HG03280 (cell line): ENCODE data around the gene DLX6.

ENCODE experiments used
- ATAC-seq: cut with Tn5 transposase; IDR thresholded peaks from one replicate; pipeline ENCODE4 v1.9.1; 2021; ENCODE audit warnings: mild to moderate bottlenecking, moderate library complexity; ENCODE audit not compliant: unreplicated experiment

Gene DLX6

DNA sequence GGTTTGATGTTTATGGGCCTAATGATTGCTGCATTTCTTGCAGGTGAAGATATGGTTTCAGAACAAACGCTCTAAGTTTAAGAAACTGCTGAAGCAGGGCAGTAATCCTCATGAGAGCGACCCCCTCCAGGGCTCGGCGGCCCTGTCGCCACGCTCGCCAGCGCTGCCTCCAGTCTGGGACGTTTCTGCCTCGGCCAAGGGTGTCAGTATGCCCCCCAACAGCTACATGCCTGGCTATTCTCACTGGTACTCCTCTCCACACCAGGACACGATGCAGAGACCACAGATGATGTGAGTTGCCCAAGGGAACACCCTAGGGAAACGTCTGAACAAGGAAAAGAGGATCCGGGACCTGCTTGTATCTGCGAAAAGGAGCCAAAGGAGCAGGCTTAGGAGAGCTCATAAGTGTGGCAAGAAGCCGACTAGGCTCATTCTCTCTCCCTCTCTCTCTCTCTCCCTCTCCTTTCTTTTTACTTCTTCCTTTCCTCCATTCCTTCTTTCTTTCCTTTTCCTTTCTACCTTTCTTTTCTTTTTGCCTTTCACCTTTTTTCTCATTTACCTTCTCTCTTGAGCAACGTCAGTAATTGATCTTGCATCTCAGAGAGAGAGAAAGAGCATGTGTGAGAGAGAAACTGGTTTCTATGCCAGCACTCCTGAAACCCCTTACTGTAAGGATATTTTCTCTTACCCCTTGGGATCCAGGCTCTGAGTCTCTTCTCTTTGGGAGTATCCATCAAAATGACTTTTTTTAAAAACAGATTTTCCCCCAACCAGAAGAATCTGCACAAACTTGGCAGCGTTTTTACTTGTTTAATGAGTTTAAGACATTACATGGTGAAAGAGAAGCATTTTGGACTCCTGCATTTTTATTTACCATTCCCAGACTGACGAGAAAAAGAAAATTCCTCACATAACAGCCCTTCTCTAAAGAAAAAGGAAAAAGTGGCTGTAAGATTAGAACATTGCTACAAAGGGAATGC is 4.7 kb downstream of the DLX6 start:
- ATAC-seq: no peak

DNA sequence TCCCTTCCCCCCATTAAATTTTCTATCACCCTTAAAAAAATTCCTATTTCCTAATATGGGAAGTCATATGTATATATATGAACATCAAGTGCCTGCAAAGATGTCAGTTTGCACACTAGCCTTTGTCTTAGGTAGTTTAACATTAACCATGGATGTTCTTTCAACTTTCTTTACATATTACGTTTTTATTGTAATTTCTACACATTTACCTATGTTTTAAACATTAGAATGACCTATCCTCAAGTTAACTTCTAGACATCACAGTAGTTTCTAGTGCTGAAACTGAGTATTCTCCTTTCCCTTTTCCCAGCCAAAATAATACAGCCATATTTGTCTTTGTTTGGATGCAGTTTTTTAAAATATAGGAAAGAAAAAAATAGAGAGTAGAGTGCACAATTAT is 5.8 kb downstream of the DLX6 start:
- no peak for ATAC-seq

DNA sequence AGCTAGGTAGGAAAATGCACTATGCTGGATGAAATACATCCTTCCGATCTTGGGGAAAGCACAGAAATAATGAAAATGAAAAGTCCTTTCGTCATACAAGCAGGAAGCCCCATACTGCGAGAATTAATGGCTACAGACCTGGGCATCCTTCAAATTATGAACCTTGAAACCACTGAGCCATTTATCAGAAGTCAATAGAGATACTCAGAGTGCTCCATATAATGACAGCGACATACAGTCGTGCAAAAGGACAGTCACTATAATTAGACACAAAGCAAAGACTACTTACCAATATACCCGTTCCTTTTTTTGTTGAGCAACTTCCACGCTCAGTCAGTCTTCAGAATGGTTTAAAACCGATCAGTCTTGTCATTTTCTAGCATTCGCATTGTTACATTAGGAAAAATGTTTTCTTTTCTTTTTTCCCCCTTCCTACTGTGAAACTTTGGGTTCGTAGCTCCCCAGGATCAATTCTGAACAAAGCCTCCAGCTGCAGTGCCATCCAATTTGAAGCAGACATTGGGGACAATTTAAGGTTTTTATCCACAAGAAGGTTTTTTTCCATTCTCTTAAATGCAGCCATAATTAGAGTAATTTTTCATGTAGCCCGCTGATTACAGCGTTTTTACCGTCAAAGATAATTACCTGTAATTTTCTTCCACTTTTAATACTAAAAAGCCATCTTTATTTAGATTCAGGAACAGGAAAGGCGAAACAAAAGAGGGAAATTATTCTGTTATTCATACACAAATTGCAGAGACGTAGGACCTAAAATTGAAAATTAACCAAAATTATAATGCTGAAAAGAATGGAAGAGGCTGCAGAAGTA is 6.4 kb downstream of the DLX6 start:
- no peak for ATAC-seq

DNA sequence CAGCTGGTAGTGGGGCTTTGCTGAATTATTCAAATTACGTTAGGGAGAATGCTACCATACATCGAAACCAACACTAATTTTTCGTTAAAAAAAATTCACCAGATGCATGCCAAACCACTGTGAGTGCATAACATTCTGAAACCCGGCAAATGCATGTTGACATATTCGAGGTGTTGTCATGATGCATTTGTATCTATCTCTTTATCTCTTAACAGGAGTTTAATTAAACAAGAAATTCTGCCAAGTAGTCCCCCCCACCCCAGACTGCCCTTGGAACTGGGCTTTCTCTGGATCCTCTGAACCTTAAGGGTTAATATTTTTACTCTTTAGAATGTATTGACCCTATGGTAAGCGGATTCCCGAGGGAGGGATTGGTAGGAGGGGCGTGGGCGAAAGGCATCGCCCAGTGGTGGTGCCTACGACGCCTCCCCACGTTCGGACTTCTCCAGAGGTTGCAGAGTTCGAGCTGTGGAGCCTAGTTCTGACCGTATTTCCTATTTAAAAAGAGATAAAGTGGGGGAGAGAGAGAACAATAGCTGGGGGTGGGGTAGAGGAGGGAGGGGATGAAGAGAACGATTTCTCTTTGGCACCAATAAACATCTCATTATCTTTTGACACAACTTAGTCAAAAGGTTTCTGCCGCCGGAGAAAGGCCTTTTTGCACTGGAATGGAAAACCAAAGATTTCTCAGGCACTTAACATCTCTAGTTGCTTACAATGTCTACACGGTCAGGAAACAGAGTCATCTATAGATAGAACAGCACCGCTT is 7.2 kb downstream of the DLX6 start:
- no peak for ATAC-seq

DNA sequence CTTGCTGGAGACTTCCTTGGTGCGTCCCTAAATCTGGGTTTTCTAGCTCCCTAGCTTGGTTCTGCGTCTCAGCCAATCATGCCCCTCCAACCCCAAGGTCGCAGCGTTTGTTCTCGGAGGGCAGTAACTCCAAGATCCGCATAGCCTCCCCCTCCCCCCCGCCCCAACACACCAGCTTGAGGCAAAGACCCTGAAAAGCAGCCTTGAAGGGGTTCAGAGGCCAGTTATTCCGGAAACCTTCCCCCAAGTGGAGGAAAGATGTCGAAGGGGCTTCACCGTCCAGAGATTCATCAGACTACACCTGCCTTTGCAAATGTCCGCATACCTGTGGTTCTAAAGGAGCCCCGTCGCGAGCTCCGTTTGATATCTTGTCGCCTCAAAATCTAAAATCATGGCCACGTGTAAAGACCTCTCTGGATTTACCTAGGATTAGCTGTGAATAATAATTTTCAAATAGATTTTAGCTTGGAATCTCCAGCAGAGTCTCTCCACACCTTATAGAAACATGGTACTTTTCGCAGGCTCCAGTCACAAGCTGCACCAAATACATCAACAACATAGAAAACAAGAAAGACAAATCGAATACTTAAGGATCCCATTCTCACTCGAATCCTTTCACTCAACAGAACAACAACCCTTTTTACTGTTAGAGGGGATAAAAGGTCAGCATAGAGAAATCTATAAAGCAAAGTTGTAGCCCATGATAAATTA is 7.9 kb downstream of the DLX6 start:
- no peak for ATAC-seq

DNA sequence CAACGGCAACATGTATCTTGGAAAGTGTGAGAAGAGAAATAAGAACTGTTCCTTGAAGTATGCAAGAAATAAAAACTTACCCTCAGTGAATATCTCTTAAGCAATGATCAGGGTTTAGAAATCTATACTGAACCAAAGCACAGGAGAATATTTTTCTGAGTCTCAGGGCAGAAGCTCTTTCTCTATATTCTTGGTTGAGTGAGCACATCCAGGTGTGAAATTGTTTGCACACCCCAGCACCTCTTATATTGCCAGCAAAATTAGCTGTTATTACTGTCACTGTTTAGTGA is 8.4 kb downstream of the DLX6 start:
- ATAC-seq: no peak

DNA sequence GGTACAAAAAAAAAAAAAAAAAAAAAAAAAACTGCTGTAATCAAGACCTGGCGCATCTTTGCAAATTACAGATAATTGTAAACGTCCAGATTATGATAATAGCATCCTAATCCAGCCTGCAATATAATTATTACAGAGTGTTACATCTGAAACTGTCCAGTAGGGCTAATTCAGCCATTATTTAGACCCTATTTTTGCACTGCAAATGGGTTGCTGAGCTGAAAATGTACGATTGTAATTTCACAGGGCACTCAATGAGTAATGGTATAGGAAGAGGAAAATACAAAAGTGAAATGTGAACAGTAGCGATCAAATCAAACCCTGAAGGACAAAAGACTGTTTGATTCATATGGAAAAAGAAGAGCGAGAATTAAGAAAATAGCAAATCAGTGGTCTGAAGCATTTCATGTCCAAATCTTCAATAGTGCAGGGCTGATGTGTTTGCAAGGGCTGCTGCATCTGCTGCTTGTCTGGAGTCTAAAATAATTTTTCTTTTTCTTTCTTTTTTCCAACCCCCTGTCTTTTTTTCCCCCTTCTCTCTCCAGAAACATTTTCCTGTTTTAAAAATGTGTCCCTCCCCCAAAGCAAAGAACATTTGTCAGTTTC is 8.9 kb downstream of the DLX6 start:
- ATAC-seq: no peak

DNA sequence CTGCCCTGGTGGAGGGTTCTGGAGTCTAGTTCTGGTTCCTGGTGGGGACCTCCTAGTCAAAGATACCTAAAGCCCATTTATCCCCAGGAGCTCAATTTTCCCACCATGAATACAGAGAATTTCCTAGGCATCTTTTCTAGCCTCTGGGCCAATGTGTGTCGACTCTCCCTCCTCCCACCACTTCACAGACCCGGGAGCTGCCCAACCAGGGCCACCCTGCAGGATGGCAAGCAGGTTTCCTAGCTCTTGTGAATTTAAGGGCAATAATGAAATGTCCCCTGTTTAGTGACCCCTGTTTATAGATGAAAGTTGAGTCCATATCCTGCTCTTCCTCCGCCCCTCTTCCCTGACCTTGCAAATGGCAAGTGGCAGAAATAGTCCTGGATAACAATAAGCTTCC is 9.9 kb downstream of the DLX6 start:
- ATAC-seq: no peak

DNA sequence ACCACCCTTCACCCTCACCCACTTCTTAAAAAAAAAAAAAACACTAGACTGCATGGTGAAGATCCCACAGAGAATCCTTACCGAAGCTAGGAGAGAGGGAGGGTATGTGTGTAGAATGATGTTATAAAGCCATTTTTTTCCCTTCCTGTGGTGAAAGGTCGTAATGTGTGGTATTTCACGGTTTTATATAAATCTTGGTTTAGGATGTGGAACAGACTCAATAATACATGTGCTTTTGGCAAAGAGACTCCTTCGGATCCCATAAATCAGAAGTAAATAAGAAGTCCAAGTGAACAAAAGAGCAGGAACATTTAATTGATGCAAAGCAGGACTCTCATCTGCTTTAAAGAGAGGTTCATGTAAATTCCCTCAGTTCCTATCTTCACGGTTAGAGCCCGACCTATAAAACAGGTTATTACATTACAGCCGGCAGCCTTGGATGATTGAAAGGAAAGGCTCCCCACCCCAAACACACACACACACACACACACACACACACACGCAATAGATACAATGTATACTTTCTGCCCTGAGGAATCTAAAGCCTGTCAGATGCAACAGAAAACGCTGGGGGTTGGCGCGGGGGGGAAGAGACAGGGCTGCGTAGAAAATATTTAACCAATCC is 10.5 kb downstream of the DLX6 start:
- no peak for ATAC-seq

DNA sequence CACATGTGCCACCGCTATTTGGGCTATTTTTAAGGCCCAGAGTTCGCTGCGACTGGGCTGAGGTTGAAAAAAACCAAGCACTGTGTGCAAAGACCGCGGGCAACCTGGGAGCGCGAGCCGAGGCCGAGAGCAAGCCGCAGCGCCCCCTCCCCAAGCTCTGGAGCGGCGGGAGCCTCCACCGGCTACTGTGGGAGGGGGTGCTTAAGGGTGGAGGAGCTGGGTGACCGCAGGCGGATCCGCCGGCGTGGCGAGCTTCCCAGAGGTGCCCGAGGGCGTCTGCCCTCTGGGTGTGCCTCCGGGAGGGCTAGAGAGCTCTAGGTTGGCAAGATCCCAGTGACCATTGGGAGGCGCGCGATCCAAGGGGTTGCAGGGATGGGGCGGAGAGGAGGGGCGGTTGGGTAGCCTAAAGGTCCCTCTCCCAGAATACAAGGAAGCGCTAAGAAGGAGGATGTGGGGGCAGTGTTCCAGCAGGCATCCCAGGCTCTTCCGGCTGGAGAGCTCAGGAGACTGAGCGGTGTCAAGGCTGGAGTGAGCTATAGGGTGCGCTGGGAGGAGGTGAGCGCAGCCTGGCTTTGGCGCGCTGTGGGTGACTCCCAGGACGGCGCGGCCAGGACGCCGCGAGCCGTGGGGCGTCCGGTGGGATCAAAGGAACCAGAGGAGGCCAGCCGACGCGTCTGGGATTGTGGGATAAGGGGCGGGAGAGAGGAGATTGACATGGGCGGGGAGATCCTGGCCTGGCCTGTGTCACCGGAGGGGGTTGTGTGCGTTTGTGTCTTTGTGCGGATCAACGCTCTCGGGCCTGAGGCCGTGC is 11.2 kb downstream of the DLX6 start:
- no peak for ATAC-seq

DNA sequence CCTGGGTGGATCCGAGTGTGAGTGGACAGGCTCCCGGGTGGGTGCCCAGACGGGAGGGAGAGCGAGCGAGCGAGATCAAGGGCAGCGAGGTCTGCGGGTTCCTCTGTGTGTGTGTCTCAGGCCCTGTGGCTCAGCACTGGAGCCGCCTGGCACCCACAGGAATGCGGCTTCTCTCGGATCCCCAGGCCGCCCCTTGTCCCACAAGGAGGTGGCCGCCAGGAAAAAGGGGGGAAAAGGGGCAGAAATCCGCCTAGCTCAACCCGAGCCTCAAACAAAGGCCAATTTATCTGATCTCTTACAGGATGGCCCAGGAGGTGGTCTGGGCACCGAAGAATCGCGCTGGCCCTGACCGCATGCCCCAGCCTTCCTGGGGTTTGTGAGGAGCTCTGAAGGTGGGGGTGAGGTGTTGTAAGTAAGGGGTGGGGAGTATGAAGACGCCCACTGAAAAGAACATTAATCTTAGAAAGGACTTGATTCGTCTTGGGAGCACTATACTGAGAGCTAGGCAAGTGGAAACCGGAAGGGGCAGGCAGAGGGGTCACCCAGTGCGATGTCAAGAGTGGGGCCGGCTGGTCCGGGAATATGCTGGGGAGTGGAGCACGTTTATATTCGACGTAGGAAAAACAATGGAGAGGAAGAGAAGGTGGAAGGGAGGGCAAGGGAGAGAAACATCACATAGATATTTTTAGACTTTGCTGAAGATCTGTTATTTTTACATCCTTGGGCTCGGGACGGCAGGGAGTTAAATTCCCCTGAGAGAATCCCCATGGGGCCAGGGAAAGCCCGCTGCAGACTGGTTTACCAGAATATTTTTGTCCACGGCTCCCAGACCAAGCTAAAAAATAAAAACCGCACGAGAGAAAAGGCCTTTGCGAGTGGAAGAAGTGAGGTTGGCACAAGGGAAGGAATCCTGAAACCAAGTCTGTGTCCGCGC is 12.1 kb downstream of the DLX6 start:
- ATAC-seq: no peak

DNA sequence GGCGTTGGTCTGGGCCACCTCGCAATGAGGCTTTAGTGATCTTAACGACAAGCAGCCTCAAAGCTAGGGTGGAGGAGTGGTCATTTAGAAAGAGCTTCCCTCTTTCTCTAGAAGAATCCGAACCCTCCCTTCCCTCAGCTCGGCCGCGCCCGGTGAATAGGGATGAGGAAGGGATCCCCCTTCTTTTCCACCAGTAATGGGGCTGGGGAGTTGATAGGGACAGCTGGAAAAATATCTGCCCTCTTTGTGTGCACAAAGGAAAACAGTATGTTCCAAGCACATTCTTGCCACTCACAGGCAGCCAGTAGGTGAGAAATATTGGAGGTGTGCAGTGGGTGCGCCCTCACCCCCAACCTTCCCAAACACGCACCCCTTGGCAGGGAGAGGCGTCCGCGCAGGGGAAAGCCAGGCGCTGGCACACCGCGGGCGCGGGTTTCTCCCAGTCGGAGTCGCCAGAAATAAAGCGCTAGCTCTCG is 12.8 kb downstream of the DLX6 start:
- ATAC-seq: no peak

DNA sequence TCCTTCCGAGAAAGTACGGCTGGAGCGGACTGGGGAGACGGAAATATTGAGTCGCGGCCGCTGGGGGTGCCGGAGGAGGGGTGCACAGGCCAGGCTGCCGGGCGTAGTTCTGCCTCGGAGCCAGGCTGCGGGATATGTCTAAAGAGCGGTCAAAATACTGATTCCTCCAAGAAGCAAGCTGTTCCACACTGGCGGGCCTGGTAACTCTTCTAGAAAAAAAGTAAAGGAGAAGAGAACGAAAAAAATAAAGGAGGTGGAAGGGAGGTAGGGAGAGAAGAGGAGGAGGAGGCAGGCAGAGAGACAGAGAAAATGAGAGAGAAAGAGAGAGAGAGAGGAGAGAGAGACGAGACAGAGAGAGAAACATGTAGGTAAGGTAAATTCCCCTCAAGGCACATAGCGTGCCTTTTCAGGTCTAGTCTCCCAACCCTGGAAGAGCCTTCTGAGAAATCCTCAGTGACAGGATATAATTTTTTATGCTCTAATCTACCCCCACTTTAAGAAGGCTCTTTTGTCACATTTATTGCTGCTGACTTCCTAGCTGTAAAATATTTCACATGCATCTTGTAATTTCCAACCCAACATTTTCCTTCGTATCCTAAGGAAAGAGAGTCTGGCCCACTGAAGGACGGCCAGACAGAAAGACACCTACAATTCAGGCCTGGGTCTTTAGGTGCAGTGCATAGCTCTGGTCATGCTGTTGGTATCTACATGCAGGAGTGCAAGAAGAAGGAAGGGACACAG is 13.6 kb downstream of the DLX6 start:
- ATAC-seq: no peak

DNA sequence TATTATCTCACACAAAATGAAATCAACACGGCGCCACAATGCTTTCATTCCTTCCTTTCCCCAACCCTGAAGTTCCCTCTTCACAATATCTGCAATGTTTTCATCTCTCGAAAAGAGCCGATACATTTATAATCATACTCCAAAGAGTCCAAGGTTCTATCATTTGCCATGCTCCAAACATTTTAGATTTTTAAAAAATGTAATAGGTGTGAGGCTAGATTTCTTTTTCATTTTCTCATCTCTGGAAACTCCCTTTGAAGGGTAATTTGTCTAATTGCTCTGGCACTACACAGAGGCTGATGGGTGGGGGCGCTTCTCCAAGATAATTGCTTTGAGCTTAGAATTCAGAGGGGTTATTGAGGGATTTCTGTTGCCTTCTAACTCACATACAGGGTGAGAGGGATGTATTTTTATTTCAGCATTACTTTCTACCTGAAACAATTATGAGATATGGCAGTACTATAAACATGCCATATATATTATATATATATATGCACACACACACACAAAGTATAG is 14.4 kb downstream of the DLX6 start:
- no peak for ATAC-seq

DNA sequence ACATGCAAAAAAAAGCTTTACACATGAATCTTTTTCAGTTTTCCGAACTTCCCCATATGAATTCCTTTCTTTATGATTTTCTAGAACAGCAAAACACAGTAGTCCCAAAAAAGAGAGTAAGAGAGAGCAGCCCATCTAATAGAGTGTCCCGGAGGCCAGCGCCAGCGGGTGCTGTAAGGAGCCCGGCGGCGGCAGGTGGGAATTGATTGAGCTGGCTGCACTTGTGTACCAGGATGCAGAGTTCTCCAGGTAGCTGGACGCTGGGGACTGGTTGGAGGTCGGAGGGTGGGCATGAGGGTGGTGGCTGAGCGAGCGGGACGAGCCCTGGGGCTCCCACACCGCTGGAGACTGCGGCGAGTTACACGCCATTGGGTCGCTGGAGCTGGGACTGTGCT is 15.2 kb downstream of the DLX6 start:
- ATAC-seq: no peak

DNA sequence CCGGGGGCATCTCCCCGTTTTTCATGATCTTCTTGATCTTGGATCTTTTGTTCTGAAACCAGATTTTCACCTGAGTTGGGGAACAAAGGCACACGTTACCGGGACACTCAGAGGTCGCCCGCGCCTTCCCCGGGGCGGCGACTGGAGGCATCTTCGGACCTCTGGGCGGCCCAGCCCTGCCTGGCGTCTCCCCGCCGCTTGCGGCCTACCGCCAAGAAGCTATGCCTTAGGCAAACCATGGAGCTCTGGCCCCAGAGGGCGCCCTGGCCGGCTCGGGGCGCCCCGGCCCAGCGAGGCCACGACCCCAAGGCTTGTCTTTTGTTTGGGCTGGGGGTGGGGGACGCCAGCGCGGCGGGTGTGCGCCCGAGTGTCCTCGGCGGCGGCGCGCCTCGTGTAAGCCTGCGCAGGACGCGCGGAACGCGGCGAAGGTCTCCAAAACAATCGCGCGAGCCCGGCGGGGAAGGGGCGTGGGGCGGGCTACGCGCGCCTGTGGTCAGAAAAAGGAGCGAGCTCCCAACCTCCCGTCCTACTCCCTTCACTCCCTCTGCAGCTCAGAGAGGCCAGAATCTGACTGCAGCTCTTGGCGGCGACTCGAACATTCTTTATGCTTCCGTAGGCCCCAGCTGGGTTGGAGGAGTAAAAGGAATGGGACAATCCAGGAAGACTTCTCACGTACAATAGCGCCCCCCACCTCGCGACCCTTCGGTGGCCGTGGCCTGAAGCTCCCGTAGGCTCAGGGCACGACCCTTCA is 15.8 kb downstream of the DLX6 start:
- no peak for ATAC-seq
